Stomach (tissue), 4 donors: ENCODE results near the gene PPT2.

Source experiments
- POLR2A ChIP-seq, 4 donors: fragments of 450-650 bp; IDR thresholded peaks; one replicate each; pipeline ENCODE4 v1.6.1; 2016; ENCODE audit warnings: antibody characterized with exemption in 4 of 4, control low read depth in 2 of 4, mild to moderate bottlenecking in 1 of 4, moderate library complexity in 1 of 4
- POLR2AphosphoS5 ChIP-seq, 3 donors: sonication (generic); formaldehyde crosslinking; IDR thresholded peaks; one replicate each; pipeline ENCODE4 v1.6.1; 2016; ENCODE audit warnings: antibody characterized with exemption in 3 of 3
- TF ChIP-seq, protein P1 (sequence below), 7 experiments: fragments of 450-650 bp in 4 of 7; fragments of 200-600 bp in 3 of 7; sonication (generic) in 3 of 7; IDR thresholded peaks; one replicate each; pipeline ENCODE4 v1.5.1; 2016 to 2019; ENCODE audit warnings: antibody characterized with exemption in 7 of 7, control low read depth in 2 of 7, mild to moderate bottlenecking in 1 of 7

GRCh38 chr6:32163559-32164258, 9.8 kb downstream of the PPT2 start:
- TF ChIP-seq, protein P1, sequence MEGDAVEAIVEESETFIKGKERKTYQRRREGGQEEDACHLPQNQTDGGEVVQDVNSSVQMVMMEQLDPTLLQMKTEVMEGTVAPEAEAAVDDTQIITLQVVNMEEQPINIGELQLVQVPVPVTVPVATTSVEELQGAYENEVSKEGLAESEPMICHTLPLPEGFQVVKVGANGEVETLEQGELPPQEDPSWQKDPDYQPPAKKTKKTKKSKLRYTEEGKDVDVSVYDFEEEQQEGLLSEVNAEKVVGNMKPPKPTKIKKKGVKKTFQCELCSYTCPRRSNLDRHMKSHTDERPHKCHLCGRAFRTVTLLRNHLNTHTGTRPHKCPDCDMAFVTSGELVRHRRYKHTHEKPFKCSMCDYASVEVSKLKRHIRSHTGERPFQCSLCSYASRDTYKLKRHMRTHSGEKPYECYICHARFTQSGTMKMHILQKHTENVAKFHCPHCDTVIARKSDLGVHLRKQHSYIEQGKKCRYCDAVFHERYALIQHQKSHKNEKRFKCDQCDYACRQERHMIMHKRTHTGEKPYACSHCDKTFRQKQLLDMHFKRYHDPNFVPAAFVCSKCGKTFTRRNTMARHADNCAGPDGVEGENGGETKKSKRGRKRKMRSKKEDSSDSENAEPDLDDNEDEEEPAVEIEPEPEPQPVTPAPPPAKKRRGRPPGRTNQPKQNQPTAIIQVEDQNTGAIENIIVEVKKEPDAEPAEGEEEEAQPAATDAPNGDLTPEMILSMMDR (IDR thresholded peaks at IDR 0.05) = no peak
- TF ChIP-seq POLR2A (IDR thresholded peaks at IDR 0.05) (no peak), POLR2AphosphoS5 (IDR thresholded peaks at IDR 0.05) (peak in 1 of 3 donors; percentile 3)
